Right forelimb (tissue), 1 donor: ENCODE measurements around the gene DIS3L2.

Experiments used
- DNase-seq: peaks from one replicate; pipeline ENCODE4 v3.0.0-alpha.2; 2018

The DIS3L2 gene

GRCh38 chr2:232238108-232238507 is 276.6 kb downstream of the DIS3L2 start:
- DNase-seq = peak; percentile 6

GRCh38 chr2:232238596-232238995 is 277.1 kb downstream of the DIS3L2 start:
- DNase-seq = no peak

- no peak for DNase-seq
Measured at GRCh38 chr2:232239951-232240681, 278.6 kb downstream of the DIS3L2 start.

- peak; percentile 13 for DNase-seq
Measured at GRCh38 chr2:232240906-232241305, 279.4 kb downstream of the DIS3L2 start.

- DNase-seq = peak; percentile 11
Measured at GRCh38 chr2:232242316-232242715, 280.8 kb downstream of the DIS3L2 start.

GRCh38 chr2:232245111-232245510 is 283.6 kb downstream of the DIS3L2 start:
- DNase-seq = no peak

- DNase-seq = peak; percentile 19
Measured at GRCh38 chr2:232246245-232246644, 284.7 kb downstream of the DIS3L2 start.

GRCh38 chr2:232249096-232249495 is 287.6 kb downstream of the DIS3L2 start:
- DNase-seq = no peak

- peak; percentile 22 for DNase-seq
Measured at GRCh38 chr2:232250246-232251175, 289.0 kb downstream of the DIS3L2 start.

GRCh38 chr2:232255033-232255432 is 293.5 kb downstream of the DIS3L2 start:
- peak; percentile 33 for DNase-seq

- DNase-seq = peak; percentile 47
Measured at GRCh38 chr2:232260075-232260474, 298.6 kb downstream of the DIS3L2 start.

- no peak for DNase-seq
Measured at GRCh38 chr2:232261776-232262175, 300.3 kb downstream of the DIS3L2 start.

GRCh38 chr2:232263295-232263694 is 301.8 kb downstream of the DIS3L2 start:
- peak; percentile 5 for DNase-seq

- no peak for DNase-seq
Measured at GRCh38 chr2:232264081-232264480, 302.6 kb downstream of the DIS3L2 start.

- DNase-seq = no peak
Measured at GRCh38 chr2:232265329-232265728, 303.8 kb downstream of the DIS3L2 start.

GRCh38 chr2:232268636-232269165 is 307.2 kb downstream of the DIS3L2 start:
- peak; percentile 11 for DNase-seq

GRCh38 chr2:232269867-232270266 is 308.4 kb downstream of the DIS3L2 start:
- DNase-seq = no peak

GRCh38 chr2:232273903-232274643 is 312.6 kb downstream of the DIS3L2 start:
- no peak for DNase-seq

GRCh38 chr2:232275670-232276069 is 314.2 kb downstream of the DIS3L2 start:
- peak; percentile 4 for DNase-seq

GRCh38 chr2:232276084-232276732 is 314.7 kb downstream of the DIS3L2 start:
- peak; percentile 27 for DNase-seq

GRCh38 chr2:232276733-232277313 is 315.3 kb downstream of the DIS3L2 start:
- peak; percentile 4 for DNase-seq

- DNase-seq = no peak
Measured at GRCh38 chr2:232278534-232278933, 317.0 kb downstream of the DIS3L2 start.
